B cell (primary cell): ENCODE data around the gene PTGER3. TPM values are rescaled to one million over a fixed set of nuclear protein-coding genes. Genes with fewer than 3 reads are reported as not detected.

Experiments
- ATAC-seq: fragments of 200-7000 bp; cut with Tn5 transposase; one replicate; pipeline ENCODE4 v1.10.0; 2021; ENCODE audit warnings: low read depth, mild to moderate bottlenecking, moderate number of reproducible peaks, moderate library complexity
- CTCF ChIA-PET: fragments of 350-600 bp; sonication (Branson Sonifier 250); formaldehyde crosslinking; loops from one replicate; lab custom pipeline; 2021; ENCODE audit warnings: antibody characterized with exemption, inconsistent platforms; lab: Charles Lee
- POLR2A ChIA-PET: fragments of 350-600 bp; sonication (Branson Sonifier 250); formaldehyde crosslinking; loops from one replicate; lab custom pipeline; 2021; ENCODE audit warnings: antibody characterized with exemption; lab: Charles Lee
- DNase-seq: peaks from one replicate; pipeline ENCODE4 v3.0.0; 2013
- H2AFZ ChIP-seq: 2 replicates; pipeline ENCODE4 v1.6.1; 2012; ENCODE audit warnings: mild to moderate bottlenecking, low read depth, low read length; ENCODE audit not compliant: insufficient read depth, poor library complexity, severe bottlenecking
- H3K27ac ChIP-seq, 2 donors: 1 replicate in 1 of 2; 2 replicates in 1 of 2; pipeline ENCODE4 v1.5.1; 2012 to 2013; ENCODE audit warnings: low read length in 2 of 2, mild to moderate bottlenecking in 2 of 2, moderate library complexity in 1 of 2
- H3K27me3 ChIP-seq, 4 experiments: fragments of 200-600 bp in 1 of 4; sonication (generic) in 1 of 4; replicated peaks in 1 of 4; 1 replicate in 2 of 4; 2 replicates in 2 of 4; pipeline versions ENCODE4 v1.6.1 to v1.7.0; 2013 to 2016; ENCODE audit warnings: low read length in 3 of 4, mild to moderate bottlenecking in 2 of 4, mixed read lengths in 1 of 4, moderate library complexity in 1 of 4; ENCODE audit not compliant: insufficient read depth in 4 of 4, control insufficient read depth in 3 of 4; ENCODE audit errors: control extremely low read depth in 1 of 4
- H3K36me3 ChIP-seq, 2 experiments: replicated peaks in 1 of 2; 1 replicate in 1 of 2; 2 replicates in 1 of 2; pipeline versions ENCODE4 v1.6.1 to v1.7.1; 2013; ENCODE audit warnings: low read length in 1 of 2; ENCODE audit not compliant: insufficient read depth in 2 of 2, control insufficient read depth in 1 of 2; ENCODE audit errors: control extremely low read depth in 1 of 2, extremely low read depth in 1 of 2
- H3K4me1 ChIP-seq, 2 donors: fragments of 200-600 bp in 1 of 2; sonication (generic) in 1 of 2; 1 replicate in 1 of 2; 2 replicates in 1 of 2; pipeline versions ENCODE4 v1.5.1 to v1.6.1; 2013 to 2017; ENCODE audit warnings: low read length in 2 of 2; ENCODE audit not compliant: control insufficient read depth in 2 of 2, insufficient read depth in 2 of 2
- H3K4me2 ChIP-seq: replicated peaks from 2 replicates; pipeline ENCODE3; 2012; ENCODE audit warnings: mild to moderate bottlenecking, low read depth, low read length; ENCODE audit not compliant: poor library complexity, severe bottlenecking
- H3K4me3 ChIP-seq, 5 experiments: fragments of 200-600 bp in 1 of 5; sonication (generic) in 1 of 5; 1 replicate in 3 of 5; 2 replicates in 2 of 5; pipeline versions ENCODE4 v1.5.1 to v1.7.0; 2011 to 2016; ENCODE audit warnings: low read length in 4 of 5, mild to moderate bottlenecking in 4 of 5, low read depth in 2 of 5, control low read depth in 1 of 5, moderate library complexity in 1 of 5; ENCODE audit not compliant: insufficient read depth in 1 of 5; ENCODE audit errors: control extremely low read depth in 1 of 5, extremely low read depth in 1 of 5
- H3K79me2 ChIP-seq: fragments of 200-600 bp; sonication (generic); one replicate; pipeline ENCODE4 v1.6.0; 2016; ENCODE audit warnings: low read length; ENCODE audit not compliant: control insufficient read depth, insufficient read depth
- H3K9ac ChIP-seq: fragments of 200-600 bp; sonication (generic); 2 replicates; pipeline ENCODE4 v1.6.1; 2017; ENCODE audit warnings: mild to moderate bottlenecking, low read length, moderate library complexity
- H3K9me3 ChIP-seq, 3 donors: one replicate each; pipeline versions ENCODE4 v1.6.1 to v1.7.1; 2013; ENCODE audit warnings: low read length in 2 of 3; ENCODE audit not compliant: control insufficient read depth in 2 of 3, insufficient read depth in 1 of 3; ENCODE audit errors: control extremely low read depth in 1 of 3
- H4K20me1 ChIP-seq: 2 replicates; pipeline ENCODE4 v1.6.0; 2012; ENCODE audit warnings: mild to moderate bottlenecking, low read length; ENCODE audit not compliant: insufficient read depth, control insufficient read depth, poor library complexity, severe bottlenecking
- H3K27ac Mint-ChIP-seq: one replicate; pipeline ENCODE4 v1.8.0; 2021; ENCODE audit warnings: mixed read lengths
- H3K27me3 Mint-ChIP-seq: one replicate; pipeline ENCODE4 v1.8.0; 2021; ENCODE audit warnings: mixed read lengths
- H3K4me1 Mint-ChIP-seq: one replicate; pipeline ENCODE4 v1.8.0; 2021; ENCODE audit warnings: mixed read lengths
- H3K4me3 Mint-ChIP-seq: one replicate; pipeline ENCODE4 v1.8.0; 2021; ENCODE audit warnings: mixed read lengths
- H3K9me3 Mint-ChIP-seq: one replicate; pipeline ENCODE4 v1.8.0; 2022; ENCODE audit warnings: mixed read lengths; ENCODE audit not compliant: insufficient read depth
- CTCF ChIP-seq: fragments of 200-600 bp; IDR thresholded peaks from one replicate; pipeline ENCODE4 v1.8.0; 2022; ENCODE audit warnings: antibody characterized with exemption, mild to moderate bottlenecking
- EZH2 ChIP-seq: IDR thresholded peaks from 2 replicates; pipeline ENCODE4 v1.6.1; 2012; ENCODE audit warnings: borderline replicate concordance, low read depth, mild to moderate bottlenecking, moderate library complexity, low read length; ENCODE audit not compliant: insufficient read depth, poor library complexity, severe bottlenecking
- WGBS: methylation state at CpG from one replicate; pipeline ENCODE4 v1.1.5; 2013; ENCODE audit warnings: missing lambda C conversion rate; ENCODE audit not compliant: insufficient coverage; 5-methylcytosine and 5-hydroxymethylcytosine counted together
- intact Hi-C: fragments of 100-400 bp; cut with micrococcal nuclease; formaldehyde crosslinking; loops from one replicate; pipeline ENCODE4 v1.10.0; 2022
- polyA plus RNA-seq: library from polyadenylated mRNA; depleted of rRNA; stranded (reverse); fragments of >200 nt; gene quantifications from 2 replicates; pipeline ENCODE4 v1.2.3, GENCODE V29; 2012
- total RNA-seq, 2 donors: library from RNA; stranded (reverse); fragments of 120-200 nt in 1 of 2; gene quantifications; 1 replicate in 1 of 2; 2 replicates in 1 of 2; pipeline versions ENCODE4 v1.2.3 to v1.2.4, GENCODE V29; 2013 to 2022

PTGER3 gene
- total and polyA plus RNA-seq, 2 donors (not counting 1 experiment from before 2014, with no cell fraction given): 0.27 TPM; not detected in 1

DNA sequence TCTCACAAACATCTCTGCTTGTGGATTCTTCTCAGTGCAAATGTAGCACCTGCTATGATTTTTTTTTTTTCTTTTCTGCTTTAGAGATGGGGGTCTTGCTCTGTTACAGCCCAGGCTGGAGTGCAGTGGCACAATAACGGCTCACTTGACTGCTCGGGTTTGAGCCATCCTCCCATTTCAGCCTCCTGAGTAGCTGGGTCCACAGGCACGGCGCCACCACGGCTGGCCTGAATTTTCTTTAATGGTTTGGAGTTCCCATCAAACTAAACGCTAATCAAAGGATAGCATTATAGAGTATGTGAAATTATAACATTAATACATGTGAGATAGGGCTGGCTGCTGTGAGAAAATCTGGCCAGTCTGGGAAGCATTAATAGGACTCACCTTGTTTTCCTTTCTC is 7.2 kb upstream of the PTGER3 start:
- no peak for ATAC-seq
- no peaks in the 10 kb centered on the region for H3K4me1 Mint-ChIP-seq
- Histone ChIP-seq H3K27ac (no peak overlapping the region), H3K9me3 (no peaks in the 10 kb centered on the region), H4K20me1 (no peaks in the 10 kb centered on the region), H3K9ac (no peak overlapping the region), H3K36me3 (peaks cover 0 to 11% of the 10 kb centered on the region in 2 experiments), H3K4me2 (no peak overlapping the region), H3K79me2 (no peaks in the 10 kb centered on the region), H3K4me3 (no peak overlapping the region), H2AFZ (no peak overlapping the region), H3K4me1 (no peaks in the 10 kb centered on the region), H3K27me3 (peaks cover 0 to 2% (median under 1%) of the 10 kb centered on the region in 4 experiments)
- ChIA-PET CTCF (no interaction called here), POLR2A (no interaction called here)
- WGBS: 100% methylated on average over 2 of the region's 6 CpGs
- H3K9me3 Mint-ChIP-seq: no peaks in the 10 kb centered on the region
- intact Hi-C loops: no loop called here
- H3K27ac Mint-ChIP-seq: no peak overlapping the region
- no peak overlapping the region for H3K4me3 Mint-ChIP-seq
- TF ChIP-seq EZH2 (no peak), CTCF (no peak)
- DNase-seq: no peak
- peaks cover 7% of the 10 kb centered on the region for H3K27me3 Mint-ChIP-seq

DNA sequence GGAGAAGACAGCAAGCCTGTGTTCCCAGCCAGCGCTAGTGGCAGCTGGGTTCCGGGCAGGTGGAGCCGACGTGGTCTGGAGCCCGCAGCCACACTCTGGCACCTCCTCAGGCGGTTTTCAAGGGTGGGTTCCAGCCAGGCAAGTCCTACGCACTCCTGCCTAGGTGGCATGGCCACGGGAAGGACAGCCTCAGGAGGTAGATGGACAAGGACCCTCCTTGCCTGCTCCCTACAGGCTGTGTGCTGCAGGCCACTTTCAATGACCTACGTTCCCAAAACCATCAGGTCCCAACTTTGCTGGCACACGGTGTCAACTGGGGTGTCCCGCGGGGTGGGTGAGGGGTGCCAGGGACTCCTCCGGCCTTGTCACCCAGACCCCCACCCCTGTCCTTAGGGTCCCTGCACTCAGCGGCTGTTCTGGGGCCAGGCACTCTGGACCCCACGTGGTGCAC is 6.7 kb upstream of the PTGER3 start:
- no peaks in the 10 kb centered on the region for H4K20me1 ChIP-seq
- peaks cover 0 to 9% of the 10 kb centered on the region in 2 experiments for H3K36me3 ChIP-seq
- Mint-ChIP-seq H3K27ac (no peak overlapping the region), H3K9me3 (no peaks in the 10 kb centered on the region), H3K27me3 (peaks cover 9% of the 10 kb centered on the region), H3K4me1 (no peaks in the 10 kb centered on the region), H3K4me3 (no peak overlapping the region)
- no peak overlapping the region for H3K4me3 ChIP-seq
- no peak for DNase-seq
- ATAC-seq: no peak
- no peaks in the 10 kb centered on the region for H3K79me2 ChIP-seq
- H3K9ac ChIP-seq: no peak overlapping the region
- WGBS: 89% methylated on average over 15 of the region's 15 CpGs
- ChIA-PET CTCF (no interaction called here), POLR2A (no interaction called here)
- TF ChIP-seq EZH2 (no peak), CTCF (no peak)
- peaks cover 0 to 3% (median 1%) of the 10 kb centered on the region in 4 experiments for H3K27me3 ChIP-seq
- H3K9me3 ChIP-seq: no peaks in the 10 kb centered on the region
- H3K4me2 ChIP-seq: no peak overlapping the region
- H3K4me1 ChIP-seq: no peaks in the 10 kb centered on the region
- H2AFZ ChIP-seq: no peak overlapping the region
- H3K27ac ChIP-seq: no peak overlapping the region
- intact Hi-C loops: no loop called here
